ENCODE results near the gene C20orf173.

Gene C20orf173

GRCh38 chr20:35529552-35529951, at the start of gene C20orf173:
TSS of gene C20orf173 (minus strand) at chr20:35529652. CDS start at chr20:35529373, 279 bp downstream.
- no peak within 1 kb of the TSS for H3K4me3 Mint-ChIP-seq
- H3K9me3 Mint-ChIP-seq (ENCODE audit: low read depth) = no peaks in the 10 kb centered on the region
- no peaks in the 10 kb centered on the region for H3K36me3 Mint-ChIP-seq
- H3K4me1 Mint-ChIP-seq (ENCODE audit: low read depth) = no peaks in the 10 kb centered on the region
- no peaks in the 10 kb centered on the region for H3K27me3 Mint-ChIP-seq
- no peak within 1 kb of the TSS for H3K27ac Mint-ChIP-seq

GRCh38 chr20:35579196-35579595, 49.7 kb upstream of the C20orf173 start:
- no peak overlapping the region for H3K27ac Mint-ChIP-seq
- H3K4me3 Mint-ChIP-seq = no peak overlapping the region
- no peaks in the 10 kb centered on the region for H3K27me3 Mint-ChIP-seq
- peaks cover 4% of the 10 kb centered on the region for H3K9me3 Mint-ChIP-seq (ENCODE audit: low read depth)
- no peaks in the 10 kb centered on the region for H3K4me1 Mint-ChIP-seq (ENCODE audit: low read depth)
- no peaks in the 10 kb centered on the region for H3K36me3 Mint-ChIP-seq

- Mint-ChIP-seq H3K27ac (no peak overlapping the region), H3K36me3 (no peaks in the 10 kb centered on the region), H3K27me3 (no peaks in the 10 kb centered on the region), H3K9me3 (ENCODE audit: low read depth) (peaks cover 4% of the 10 kb centered on the region), H3K4me3 (no peak overlapping the region), H3K4me1 (ENCODE audit: low read depth) (no peaks in the 10 kb centered on the region)
Observed at GRCh38 chr20:35578469-35578868, 49.0 kb upstream of the C20orf173 start.

GRCh38 chr20:35576816-35577215, 47.4 kb upstream of the C20orf173 start:
- Mint-ChIP-seq H3K27ac (no peak overlapping the region), H3K9me3 (ENCODE audit: low read depth) (peaks cover 8% of the 10 kb centered on the region), H3K36me3 (peaks cover 4% of the 10 kb centered on the region), H3K4me3 (no peak overlapping the region), H3K27me3 (no peaks in the 10 kb centered on the region), H3K4me1 (ENCODE audit: low read depth) (no peaks in the 10 kb centered on the region)

GRCh38 chr20:35575958-35576357, 46.5 kb upstream of the C20orf173 start:
- H3K9me3 Mint-ChIP-seq (ENCODE audit: low read depth) = peaks cover 4% of the 10 kb centered on the region
- H3K4me3 Mint-ChIP-seq = no peak overlapping the region
- H3K27ac Mint-ChIP-seq = no peak overlapping the region
- H3K4me1 Mint-ChIP-seq (ENCODE audit: low read depth) = no peaks in the 10 kb centered on the region
- H3K36me3 Mint-ChIP-seq = peaks cover 4% of the 10 kb centered on the region
- no peaks in the 10 kb centered on the region for H3K27me3 Mint-ChIP-seq

GRCh38 chr20:35572838-35573237, 43.4 kb upstream of the C20orf173 start:
- H3K36me3 Mint-ChIP-seq = peaks cover 4% of the 10 kb centered on the region
- H3K27ac Mint-ChIP-seq = no peak overlapping the region
- no peak overlapping the region for H3K4me3 Mint-ChIP-seq
- H3K9me3 Mint-ChIP-seq (ENCODE audit: low read depth) = peaks cover 4% of the 10 kb centered on the region
- no peaks in the 10 kb centered on the region for H3K4me1 Mint-ChIP-seq (ENCODE audit: low read depth)
- H3K27me3 Mint-ChIP-seq = no peaks in the 10 kb centered on the region

GRCh38 chr20:35571555-35571954, 42.1 kb upstream of the C20orf173 start:
- H3K36me3 Mint-ChIP-seq = peaks cover 4% of the 10 kb centered on the region
- H3K27ac Mint-ChIP-seq = no peak overlapping the region
- H3K9me3 Mint-ChIP-seq (ENCODE audit: low read depth) = peaks cover 4% of the 10 kb centered on the region
- no peaks in the 10 kb centered on the region for H3K27me3 Mint-ChIP-seq
- H3K4me3 Mint-ChIP-seq = no peak overlapping the region
- no peaks in the 10 kb centered on the region for H3K4me1 Mint-ChIP-seq (ENCODE audit: low read depth)

GRCh38 chr20:35568645-35569044, 39.2 kb upstream of the C20orf173 start:
- Mint-ChIP-seq H3K4me3 (no peak overlapping the region), H3K9me3 (ENCODE audit: low read depth) (peaks cover 4% of the 10 kb centered on the region), H3K27ac (no peak overlapping the region), H3K4me1 (ENCODE audit: low read depth) (no peaks in the 10 kb centered on the region), H3K36me3 (peaks cover 4% of the 10 kb centered on the region), H3K27me3 (no peaks in the 10 kb centered on the region)

GRCh38 chr20:35564905-35565304, 35.5 kb upstream of the C20orf173 start:
- Mint-ChIP-seq H3K9me3 (ENCODE audit: low read depth) (no peaks in the 10 kb centered on the region), H3K4me3 (no peak overlapping the region), H3K36me3 (no peaks in the 10 kb centered on the region), H3K4me1 (ENCODE audit: low read depth) (no peaks in the 10 kb centered on the region), H3K27me3 (no peaks in the 10 kb centered on the region), H3K27ac (no peak overlapping the region)

GRCh38 chr20:35563834-35564233, 34.4 kb upstream of the C20orf173 start:
- Mint-ChIP-seq H3K27ac (no peak overlapping the region), H3K9me3 (ENCODE audit: low read depth) (no peaks in the 10 kb centered on the region), H3K4me1 (ENCODE audit: low read depth) (no peaks in the 10 kb centered on the region), H3K4me3 (no peak overlapping the region), H3K36me3 (no peaks in the 10 kb centered on the region), H3K27me3 (no peaks in the 10 kb centered on the region)

GRCh38 chr20:35562541-35563110, 33.2 kb upstream of the C20orf173 start:
- H3K27ac Mint-ChIP-seq = no peak overlapping the region

GRCh38 chr20:35561671-35562070, 32.2 kb upstream of the C20orf173 start:
- H3K9me3 Mint-ChIP-seq (ENCODE audit: low read depth) = no peaks in the 10 kb centered on the region
- no peaks in the 10 kb centered on the region for H3K27me3 Mint-ChIP-seq
- H3K36me3 Mint-ChIP-seq = no peaks in the 10 kb centered on the region
- no peak overlapping the region for H3K4me3 Mint-ChIP-seq
- no peak overlapping the region for H3K27ac Mint-ChIP-seq
- no peaks in the 10 kb centered on the region for H3K4me1 Mint-ChIP-seq (ENCODE audit: low read depth)

More at GRCh38 chr20:35562541-35563110, 33.2 kb upstream of the C20orf173 start:
- Mint-ChIP-seq H3K36me3 (no peaks in the 10 kb centered on the region), H3K4me3 (no peak overlapping the region), H3K27me3 (no peaks in the 10 kb centered on the region), H3K9me3 (ENCODE audit: low read depth) (no peaks in the 10 kb centered on the region), H3K4me1 (ENCODE audit: low read depth) (no peaks in the 10 kb centered on the region)

- H3K4me1 Mint-ChIP-seq (ENCODE audit: low read depth) = no peaks in the 10 kb centered on the region
- no peak overlapping the region for H3K27ac Mint-ChIP-seq
- H3K4me3 Mint-ChIP-seq = no peak overlapping the region
- H3K36me3 Mint-ChIP-seq = no peaks in the 10 kb centered on the region
- no peaks in the 10 kb centered on the region for H3K27me3 Mint-ChIP-seq
- H3K9me3 Mint-ChIP-seq (ENCODE audit: low read depth) = no peaks in the 10 kb centered on the region
Observed at GRCh38 chr20:35561268-35561667, 31.8 kb upstream of the C20orf173 start.

GRCh38 chr20:35560541-35560940, 31.1 kb upstream of the C20orf173 start:
- Mint-ChIP-seq H3K4me3 (no peak overlapping the region), H3K27me3 (no peaks in the 10 kb centered on the region), H3K9me3 (ENCODE audit: low read depth) (no peaks in the 10 kb centered on the region), H3K4me1 (ENCODE audit: low read depth) (no peaks in the 10 kb centered on the region), H3K27ac (no peak overlapping the region), H3K36me3 (no peaks in the 10 kb centered on the region)

- H3K4me1 Mint-ChIP-seq (ENCODE audit: low read depth) = no peaks in the 10 kb centered on the region
- H3K36me3 Mint-ChIP-seq = peaks cover 2% of the 10 kb centered on the region
- no peaks in the 10 kb centered on the region for H3K27me3 Mint-ChIP-seq
- no peak overlapping the region for H3K27ac Mint-ChIP-seq
- H3K4me3 Mint-ChIP-seq = no peak overlapping the region
- no peaks in the 10 kb centered on the region for H3K9me3 Mint-ChIP-seq (ENCODE audit: low read depth)
Observed at GRCh38 chr20:35560105-35560511, 30.7 kb upstream of the C20orf173 start.

- Mint-ChIP-seq H3K36me3 (peaks cover 8% of the 10 kb centered on the region), H3K9me3 (ENCODE audit: low read depth) (no peaks in the 10 kb centered on the region), H3K27me3 (no peaks in the 10 kb centered on the region), H3K27ac (no peak overlapping the region), H3K4me3 (no peak overlapping the region), H3K4me1 (ENCODE audit: low read depth) (no peaks in the 10 kb centered on the region)
Observed at GRCh38 chr20:35559042-35559693, 29.7 kb upstream of the C20orf173 start.
